ENCODE data around the gene NANOS3. TPM values are rescaled to one million over a fixed set of nuclear protein-coding genes. Genes with fewer than 3 reads are reported as not detected.

NANOS3 gene
- total and polyA plus RNA-seq, 2 of the 13 experiments (the other 11 are each of a cell fraction or from before 2014, with no cell fraction given) = 0.21 TPM; not detected in 1

- TF ChIP-seq CBX5 (CRISPR knock-in tag; IDR thresholded peaks at IDR 0.05; ENCODE audit: borderline replicate concordance) (0 out of 2 replicates have a peak, but pooled peaks have one; percentile 35), ZNF556 (CRISPR knock-in tag; IDR thresholded peaks at IDR 0.05; ENCODE audit: borderline replicate concordance) (peak; percentile 20; the same call in 1 of the 2 replicates), GPBP1L1 (CRISPR knock-in tag; IDR thresholded peaks at IDR 0.05) (no peak), NFE2L2 (IDR thresholded peaks at IDR 0.05; ENCODE audit: low read length) (no peak), MNT (IDR thresholded peaks at IDR 0.05) (no peak), LRRFIP1 (CRISPR knock-in tag; conservative IDR thresholded peaks at IDR 0.05) (no peak), ZNF264 (CRISPR knock-in tag; IDR thresholded peaks at IDR 0.05) (no peak), STAG1 (CRISPR knock-in tag; IDR thresholded peaks at IDR 0.05) (peak; percentile 16; the same call in 1 of the 2 replicates), REXO4 (CRISPR knock-in tag; IDR thresholded peaks at IDR 0.05; ENCODE audit: borderline replicate concordance) (no peak), ZNF142 (CRISPR knock-in tag; IDR thresholded peaks at IDR 0.05) (peak; percentile 93; the same call in 1 of the 2 replicates), DRAP1 (CRISPR knock-in tag; IDR thresholded peaks at IDR 0.05) (0 out of 2 replicates have a peak, but pooled peaks have one; percentile 38)
- TF ChIP-seq, protein P1, sequence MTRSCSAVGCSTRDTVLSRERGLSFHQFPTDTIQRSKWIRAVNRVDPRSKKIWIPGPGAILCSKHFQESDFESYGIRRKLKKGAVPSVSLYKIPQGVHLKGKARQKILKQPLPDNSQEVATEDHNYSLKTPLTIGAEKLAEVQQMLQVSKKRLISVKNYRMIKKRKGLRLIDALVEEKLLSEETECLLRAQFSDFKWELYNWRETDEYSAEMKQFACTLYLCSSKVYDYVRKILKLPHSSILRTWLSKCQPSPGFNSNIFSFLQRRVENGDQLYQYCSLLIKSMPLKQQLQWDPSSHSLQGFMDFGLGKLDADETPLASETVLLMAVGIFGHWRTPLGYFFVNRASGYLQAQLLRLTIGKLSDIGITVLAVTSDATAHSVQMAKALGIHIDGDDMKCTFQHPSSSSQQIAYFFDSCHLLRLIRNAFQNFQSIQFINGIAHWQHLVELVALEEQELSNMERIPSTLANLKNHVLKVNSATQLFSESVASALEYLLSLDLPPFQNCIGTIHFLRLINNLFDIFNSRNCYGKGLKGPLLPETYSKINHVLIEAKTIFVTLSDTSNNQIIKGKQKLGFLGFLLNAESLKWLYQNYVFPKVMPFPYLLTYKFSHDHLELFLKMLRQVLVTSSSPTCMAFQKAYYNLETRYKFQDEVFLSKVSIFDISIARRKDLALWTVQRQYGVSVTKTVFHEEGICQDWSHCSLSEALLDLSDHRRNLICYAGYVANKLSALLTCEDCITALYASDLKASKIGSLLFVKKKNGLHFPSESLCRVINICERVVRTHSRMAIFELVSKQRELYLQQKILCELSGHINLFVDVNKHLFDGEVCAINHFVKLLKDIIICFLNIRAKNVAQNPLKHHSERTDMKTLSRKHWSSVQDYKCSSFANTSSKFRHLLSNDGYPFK (CRISPR knock-in tag; IDR thresholded peaks at IDR 0.05; ENCODE audit: borderline replicate concordance) = peak; percentile 44; the same call in 1 of the 2 replicates
These were observed 29.3 kb upstream of the NANOS3 start (continued) for GRCh38 chr19:13847407-13848339.

Data from HepG2 (cell line).